Tibial nerve (tissue), 4 donors: Measurements from ENCODE around the gene NFAM1. TPM values are rescaled to one million over a fixed set of nuclear protein-coding genes. Genes with fewer than 3 reads are reported as not detected.

Experiments used
- DNase-seq, 2 donors: peaks; one replicate each; pipeline ENCODE4 v3.0.0-alpha.2; 2019; ENCODE audit warnings: low spot score in 2 of 2
- H3K27ac ChIP-seq, 4 donors: fragments of 200-600 bp; sonication (generic) in 3 of 4; one replicate each; pipeline ENCODE4 v1.5.1; 2017 to 2019; ENCODE audit warnings: mild to moderate bottlenecking in 1 of 4
- H3K27me3 ChIP-seq, 2 donors: fragments of 200-600 bp; sonication (generic) in 1 of 2; one replicate each; pipeline versions ENCODE4 v1.5.1 to v1.6.0; 2017 to 2019
- H3K36me3 ChIP-seq, 3 donors: fragments of 200-600 bp; sonication (generic); one replicate each; pipeline ENCODE4 v1.5.1; 2018 to 2019
- H3K4me1 ChIP-seq, 4 donors: fragments of 200-600 bp; sonication (generic) in 3 of 4; one replicate each; pipeline ENCODE4 v1.5.1; 2017 to 2019
- H3K4me3 ChIP-seq, 4 donors: fragments of 200-600 bp; sonication (generic) in 3 of 4; one replicate each; pipeline ENCODE4 v1.5.1; 2017 to 2019; ENCODE audit warnings: mild to moderate bottlenecking in 1 of 4, moderate library complexity in 1 of 4
- H3K9me3 ChIP-seq, 4 donors: fragments of 200-600 bp; sonication (generic) in 3 of 4; one replicate each; pipeline ENCODE4 v1.5.1; 2017 to 2019
- CTCF ChIP-seq, 5 experiments: fragments of 200-600 bp in 3 of 5; fragments of 450-650 bp in 2 of 5; sonication (generic) in 3 of 5; IDR thresholded peaks; one replicate each; pipeline ENCODE4 v1.5.1; 2016 to 2019; ENCODE audit warnings: antibody characterized with exemption in 5 of 5, mild to moderate bottlenecking in 3 of 5, moderate library complexity in 2 of 5
- EP300 ChIP-seq, 2 donors: sonication (generic); formaldehyde crosslinking; IDR thresholded peaks; one replicate each; pipeline ENCODE4 v1.6.1; 2017; ENCODE audit warnings: antibody characterized with exemption in 2 of 2, mild to moderate bottlenecking in 1 of 2
- POLR2A ChIP-seq, 2 donors: fragments of 450-650 bp; IDR thresholded peaks; one replicate each; pipeline ENCODE4 v1.6.1; 2017; ENCODE audit warnings: antibody characterized with exemption in 2 of 2, mild to moderate bottlenecking in 2 of 2, moderate library complexity in 2 of 2
- WGBS, 2 donors: methylation state at CpG; one replicate each; pipeline ENCODE4 v1.1.5; 2018; 5-methylcytosine and 5-hydroxymethylcytosine counted together
- total RNA-seq, 4 donors: library from RNA; depleted of rRNA; stranded (reverse); fragments of >200 nt; gene quantifications; one replicate each; pipeline ENCODE4 v1.1.0, GENCODE V29; 2016

Gene NFAM1
- total RNA-seq, 4 donors from 2014 or later, result 1.8 to 2.8 (median 2.2) TPM

GRCh38 chr22:42436404-42436803, 4.2 kb upstream of the NFAM1 start:
- Histone ChIP-seq H3K36me3 (no peaks in the 10 kb centered on the region), H3K27me3 (peaks cover 0 to 23% of the 10 kb centered on the region in 2 donors), H3K27ac (peak overlapping the region in 2 of 4 donors; percentile 0 to 13), H3K4me1 (peaks cover 0 to 40% (median 11%) of the 10 kb centered on the region in 4 donors), H3K4me3 (no peak overlapping the region), H3K9me3 (no peaks in the 10 kb centered on the region)
- TF ChIP-seq POLR2A (IDR thresholded peaks at IDR 0.05) (no peak), CTCF (IDR thresholded peaks at IDR 0.05) (no peak), EP300 (IDR thresholded peaks at IDR 0.05) (no peak)
- 44 to 46% methylated on average over 3 to 7 of the region's 7 CpGs for WGBS, 2 donors
- DNase-seq, result no peak

GRCh38 chr22:42434748-42435425, 2.7 kb upstream of the NFAM1 start:
- TF ChIP-seq EP300 (IDR thresholded peaks at IDR 0.05), result no peak
- no peak for TF ChIP-seq CTCF (IDR thresholded peaks at IDR 0.05)
- TF ChIP-seq POLR2A (IDR thresholded peaks at IDR 0.05), result no peak
- Histone ChIP-seq H3K27ac (no peak overlapping the region), H3K4me1 (peaks cover 0 to 47% (median 11%) of the 10 kb centered on the region in 4 donors), H3K27me3 (peaks cover 0 to 26% of the 10 kb centered on the region in 2 donors), H3K36me3 (no peaks in the 10 kb centered on the region), H3K9me3 (no peaks in the 10 kb centered on the region), H3K4me3 (no peak overlapping the region)
- 78 to 83% methylated on average over 9 to 14 of the region's 14 CpGs for WGBS, 2 donors
- no peak for DNase-seq

GRCh38 chr22:42433754-42434682, 1.8 kb upstream of the NFAM1 start:
- Histone ChIP-seq H3K27me3 (peaks cover 0 to 26% of the 10 kb centered on the region in 2 donors), H3K36me3 (no peaks in the 10 kb centered on the region), H3K9me3 (no peaks in the 10 kb centered on the region), H3K4me3 (no peak overlapping the region), H3K27ac (no peak overlapping the region), H3K4me1 (peaks cover 0 to 44% (median 11%) of the 10 kb centered on the region in 4 donors)
- TF ChIP-seq POLR2A (IDR thresholded peaks at IDR 0.05) (no peak), EP300 (IDR thresholded peaks at IDR 0.05) (no peak), CTCF (IDR thresholded peaks at IDR 0.05) (no peak)
- WGBS, 2 donors, result 60 to 76% methylated on average over 18 to 20 of the region's 27 CpGs
- no peak for DNase-seq

- TF ChIP-seq CTCF (IDR thresholded peaks at IDR 0.05) (no peak), POLR2A (IDR thresholded peaks at IDR 0.05) (no peak), EP300 (IDR thresholded peaks at IDR 0.05) (no peak)
Observed at GRCh38 chr22:42432818-42433217, 615 bp upstream of the NFAM1 start.

More at GRCh38 chr22:42432818-42433217, 615 bp upstream of the NFAM1 start:
- WGBS, 2 donors, result 58 to 79% methylated on average over 6 to 8 of the region's 8 CpGs
- H3K4me3 ChIP-seq, result no peak overlapping the region
- H3K36me3 ChIP-seq, result no peaks in the 10 kb centered on the region
- no peaks in the 10 kb centered on the region for H3K9me3 ChIP-seq
- DNase-seq, result no peak
- H3K27ac ChIP-seq, result peak overlapping the region in 2 of 4 donors; percentile 62 to 76
- H3K4me1 ChIP-seq, result peaks cover 0 to 40% (median 9%) of the 10 kb centered on the region in 4 donors
- H3K27me3 ChIP-seq, result peaks cover 0 to 33% of the 10 kb centered on the region in 2 donors
